Measurements from ENCODE around the gene CNTNAP4.

The CNTNAP4 gene

DNA sequence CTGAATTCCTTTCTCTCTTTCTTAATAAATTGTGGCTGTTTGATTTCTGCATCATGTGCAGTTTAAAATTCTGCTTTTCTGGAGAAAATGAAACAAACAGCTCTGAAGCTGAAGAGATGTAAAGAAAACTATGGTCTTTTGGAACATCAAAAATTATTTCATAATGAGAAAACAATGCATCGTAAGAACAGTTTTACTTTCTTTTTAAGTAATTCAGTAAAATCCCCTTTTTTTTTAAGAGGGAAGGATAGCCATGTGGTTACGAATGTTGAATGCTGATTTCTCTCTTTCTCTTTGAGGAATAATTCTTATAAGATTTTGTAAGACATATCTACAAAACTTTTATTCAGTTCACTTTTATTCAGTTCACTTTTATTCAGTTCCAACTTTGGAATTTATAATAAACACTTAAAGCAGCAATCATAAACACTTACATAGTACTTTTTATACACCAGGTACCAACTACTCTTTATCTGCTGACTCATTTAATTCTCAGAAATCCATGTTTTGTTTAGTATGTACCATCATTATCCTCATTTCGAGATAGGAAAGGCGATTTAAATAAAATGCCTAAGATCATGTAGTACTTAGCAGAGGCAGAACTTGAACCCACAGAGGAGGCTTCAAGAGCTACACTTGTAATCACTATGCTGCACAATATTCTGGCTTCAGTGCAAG lies 26.6 kb downstream of the CNTNAP4 start:
- TF ChIP-seq CTCF (IDR thresholded peaks at IDR 0.05; ENCODE audit: low read depth, low read length) = no peak
- no peak for DNase-seq (ENCODE audit: extremely low read depth, low read depth)

DNA sequence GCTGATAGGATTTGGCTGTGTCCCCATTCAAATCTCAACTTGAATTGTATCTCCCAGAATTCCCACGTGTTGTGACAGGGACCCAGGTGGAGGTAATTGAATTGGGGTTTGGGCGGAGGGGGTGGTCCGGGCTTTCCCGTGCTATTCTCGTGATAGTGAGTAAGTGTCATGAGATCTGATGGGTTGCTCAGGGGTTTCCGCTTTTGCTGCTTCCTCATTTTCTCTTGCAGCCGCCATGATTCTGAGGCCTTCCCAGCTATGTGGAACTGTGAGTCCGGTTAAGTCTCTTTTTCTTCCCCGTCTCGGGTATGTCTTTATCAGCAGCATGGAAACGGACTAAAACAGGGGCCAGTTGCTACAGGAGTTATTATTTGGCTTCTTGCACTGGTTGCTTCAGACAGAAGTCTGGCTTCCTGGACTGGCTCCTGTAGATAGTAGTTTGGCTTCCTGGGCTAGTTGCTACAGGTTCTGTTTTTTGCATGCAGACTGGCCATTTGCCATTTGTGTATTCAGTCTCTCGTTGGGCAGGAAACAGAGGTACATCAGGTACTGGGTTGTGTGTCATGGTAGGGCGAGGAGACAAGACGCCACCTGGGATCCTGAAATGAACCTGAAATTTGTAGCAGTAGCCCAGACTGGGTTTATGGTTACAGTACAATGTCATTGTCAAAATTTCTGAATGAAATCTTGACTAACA lies 32.6 kb downstream of the CNTNAP4 start:
- no peak for DNase-seq (ENCODE audit: extremely low read depth, low read depth)
- no peak for TF ChIP-seq CTCF (IDR thresholded peaks at IDR 0.05; ENCODE audit: low read depth, low read length)

DNA sequence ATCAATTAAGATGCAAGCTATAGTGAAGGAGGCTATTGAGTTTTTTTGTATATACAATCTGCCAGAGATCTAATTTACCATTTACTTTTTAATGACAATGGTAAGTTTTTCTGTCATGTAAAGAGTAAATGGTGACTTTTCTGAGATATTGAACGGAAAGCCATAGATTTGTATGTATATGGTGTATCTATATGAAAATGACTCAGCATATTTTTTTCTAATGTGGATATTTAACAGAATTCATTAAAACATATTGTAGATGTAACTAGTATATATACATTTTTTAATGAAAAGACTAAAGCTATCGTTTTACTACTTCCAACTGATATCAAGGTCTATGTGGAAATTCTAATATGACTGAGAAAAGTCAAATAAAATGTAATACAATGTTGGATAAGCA lies 34.1 kb downstream of the CNTNAP4 start:
- no peak for DNase-seq (ENCODE audit: extremely low read depth, low read depth)
- TF ChIP-seq CTCF (IDR thresholded peaks at IDR 0.05; ENCODE audit: low read depth, low read length) = no peak

GRCh38 chr16:76318565-76318964 lies 41.4 kb downstream of the CNTNAP4 start:
- TF ChIP-seq CTCF (IDR thresholded peaks at IDR 0.05; ENCODE audit: low read depth, low read length) = no peak
- no peak for DNase-seq (ENCODE audit: extremely low read depth, low read depth)

GRCh38 chr16:76329106-76329505 lies 51.9 kb downstream of the CNTNAP4 start:
- no peak for TF ChIP-seq CTCF (IDR thresholded peaks at IDR 0.05; ENCODE audit: low read depth, low read length)
- DNase-seq (ENCODE audit: extremely low read depth, low read depth) = no peak

GRCh38 chr16:76335180-76335974 lies 58.2 kb downstream of the CNTNAP4 start:
- DNase-seq (ENCODE audit: extremely low read depth, low read depth) = no peak
- TF ChIP-seq CTCF (IDR thresholded peaks at IDR 0.05; ENCODE audit: low read depth, low read length) = no peak

DNA sequence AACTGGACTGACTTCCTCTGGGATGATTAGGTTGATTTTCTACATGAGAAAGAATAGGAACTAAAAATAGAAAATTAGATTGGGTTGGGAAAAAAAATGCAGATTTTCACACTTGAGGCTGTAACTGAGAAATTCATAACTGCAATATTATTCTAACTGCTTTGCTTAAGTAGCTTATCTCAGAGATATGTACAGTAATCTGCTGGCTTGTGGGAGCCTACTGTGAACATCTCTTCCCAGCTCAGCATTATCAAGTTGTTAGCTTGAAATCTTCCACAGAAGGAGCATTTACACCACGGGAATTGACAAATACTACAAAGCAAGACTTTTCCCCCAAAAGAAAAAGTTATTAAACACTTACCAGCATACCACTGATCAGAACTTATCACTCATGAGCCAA lies 58.9 kb downstream of the CNTNAP4 start:
- no peak for DNase-seq (ENCODE audit: extremely low read depth, low read depth)
- no peak for TF ChIP-seq CTCF (IDR thresholded peaks at IDR 0.05; ENCODE audit: low read depth, low read length)
